ENCODE data around the gene DOCK7. TPM values are rescaled to one million over a fixed set of nuclear protein-coding genes. Genes with fewer than 3 reads are reported as not detected.
A peak's percentile ranks its signal among the peaks of the same experiment; 100 is the strongest.

DOCK7 gene
- total RNA-seq, 1 experiment from 2014 or later: 43.6 TPM

DNA sequence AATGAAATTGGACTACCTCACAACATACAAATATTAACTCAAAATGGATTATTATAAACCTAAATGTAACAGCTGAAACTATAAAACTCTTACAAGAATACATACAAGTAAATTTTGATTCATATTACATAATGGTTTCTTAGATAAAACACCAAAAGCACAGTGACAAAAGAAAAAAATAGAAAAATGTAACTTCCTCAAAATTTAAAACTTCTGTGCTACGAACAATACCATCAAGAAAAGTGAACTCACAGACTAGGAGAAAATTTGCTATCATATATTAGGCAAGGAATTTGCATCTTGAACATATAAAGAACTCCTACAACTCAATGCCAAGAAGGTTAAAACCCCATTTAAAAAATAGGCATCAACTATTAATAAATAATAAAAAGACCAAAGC lies 59.7 kb downstream of the DOCK7 start:
- no peak overlapping the region for H3K27ac Mint-ChIP-seq (ENCODE audit: unreplicated experiment)
- Histone ChIP-seq H3K4me3 (ENCODE audit: low read depth, low read length) (no peak overlapping the region), H3K4me1 (no peaks in the 10 kb centered on the region), H3K9me3 (no peaks in the 10 kb centered on the region), H3K27me3 (replicated peaks; ENCODE audit: control insufficient read depth, insufficient read depth, low read length) (no peaks in the 10 kb centered on the region), H3K36me3 (ENCODE audit: control insufficient read depth, insufficient read depth, low read length) (no peaks in the 10 kb centered on the region)
- DNase-seq: no peak
- TF ChIP-seq, protein P1, sequence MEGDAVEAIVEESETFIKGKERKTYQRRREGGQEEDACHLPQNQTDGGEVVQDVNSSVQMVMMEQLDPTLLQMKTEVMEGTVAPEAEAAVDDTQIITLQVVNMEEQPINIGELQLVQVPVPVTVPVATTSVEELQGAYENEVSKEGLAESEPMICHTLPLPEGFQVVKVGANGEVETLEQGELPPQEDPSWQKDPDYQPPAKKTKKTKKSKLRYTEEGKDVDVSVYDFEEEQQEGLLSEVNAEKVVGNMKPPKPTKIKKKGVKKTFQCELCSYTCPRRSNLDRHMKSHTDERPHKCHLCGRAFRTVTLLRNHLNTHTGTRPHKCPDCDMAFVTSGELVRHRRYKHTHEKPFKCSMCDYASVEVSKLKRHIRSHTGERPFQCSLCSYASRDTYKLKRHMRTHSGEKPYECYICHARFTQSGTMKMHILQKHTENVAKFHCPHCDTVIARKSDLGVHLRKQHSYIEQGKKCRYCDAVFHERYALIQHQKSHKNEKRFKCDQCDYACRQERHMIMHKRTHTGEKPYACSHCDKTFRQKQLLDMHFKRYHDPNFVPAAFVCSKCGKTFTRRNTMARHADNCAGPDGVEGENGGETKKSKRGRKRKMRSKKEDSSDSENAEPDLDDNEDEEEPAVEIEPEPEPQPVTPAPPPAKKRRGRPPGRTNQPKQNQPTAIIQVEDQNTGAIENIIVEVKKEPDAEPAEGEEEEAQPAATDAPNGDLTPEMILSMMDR (IDR thresholded peaks at IDR 0.05; ENCODE audit: insufficient read depth in 1 of 2, low read depth in 1 of 2, low read length in 1 of 2, severe bottlenecking in 1 of 2, unreplicated experiment in 1 of 2): no peak
- no TSS peak for BruUV-seq (replicated peaks)
- no peaks in the 10 kb centered on the region for H3K36me3 Mint-ChIP-seq (ENCODE audit: insufficient read depth, unreplicated experiment)
- no peaks in the 10 kb centered on the region for H3K4me1 Mint-ChIP-seq (ENCODE audit: low read depth, unreplicated experiment)
- intact Hi-C loops (cut with micrococcal nuclease; ENCODE audit: unreplicated experiment): no loop called here
- no peaks in the 10 kb centered on the region for H3K27me3 Mint-ChIP-seq (ENCODE audit: insufficient read depth, unreplicated experiment)
- H3K9me3 Mint-ChIP-seq (ENCODE audit: unreplicated experiment): no peaks in the 10 kb centered on the region
- POLR2A ChIA-PET: no interaction called here
- no peak overlapping the region for H3K4me3 Mint-ChIP-seq (ENCODE audit: unreplicated experiment)
- CTCF ChIA-PET: no interaction called here

DNA sequence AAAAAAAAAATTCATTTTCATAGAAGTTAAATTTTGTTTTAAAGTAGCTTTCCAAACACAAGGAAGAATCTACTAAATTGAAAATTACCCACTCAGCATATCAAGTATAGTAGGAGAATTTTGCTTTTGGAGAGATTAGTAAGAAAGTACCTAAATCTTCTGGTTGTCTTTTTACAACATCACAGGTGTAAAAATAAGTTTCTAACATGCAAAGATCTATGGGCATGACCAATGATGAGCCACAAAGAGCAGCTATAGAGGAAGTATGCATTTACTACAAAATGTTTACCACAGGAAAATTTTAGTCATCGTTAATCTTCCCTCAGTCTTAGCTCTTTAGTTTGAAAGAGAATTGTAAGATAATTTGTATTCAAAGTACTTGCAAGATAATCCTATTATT lies 62.8 kb downstream of the DOCK7 start:
- Histone ChIP-seq H3K36me3 (ENCODE audit: control insufficient read depth, insufficient read depth, low read length) (no peaks in the 10 kb centered on the region), H3K4me1 (peaks cover 10% of the 10 kb centered on the region), H3K9me3 (no peaks in the 10 kb centered on the region), H3K4me3 (ENCODE audit: low read depth, low read length) (no peak overlapping the region), H3K27me3 (replicated peaks; ENCODE audit: control insufficient read depth, insufficient read depth, low read length) (no peaks in the 10 kb centered on the region)
- H3K27me3 Mint-ChIP-seq (ENCODE audit: insufficient read depth, unreplicated experiment): no peaks in the 10 kb centered on the region
- ChIA-PET POLR2A (no interaction called here), CTCF (interaction anchor here (1.1 kb wide), 1 partner anchor 107 kb away, joined by 3 read pairs; no protein-coding TSS in a partner anchor)
- TF ChIP-seq, protein P1 (IDR thresholded peaks at IDR 0.05; ENCODE audit: insufficient read depth in 1 of 2, low read depth in 1 of 2, low read length in 1 of 2, severe bottlenecking in 1 of 2, unreplicated experiment in 1 of 2): no peak
- peaks cover 7% of the 10 kb centered on the region for H3K36me3 Mint-ChIP-seq (ENCODE audit: insufficient read depth, unreplicated experiment)
- H3K27ac Mint-ChIP-seq (ENCODE audit: unreplicated experiment): no peak overlapping the region
- intact Hi-C loops (cut with micrococcal nuclease; ENCODE audit: unreplicated experiment): no loop called here
- H3K4me3 Mint-ChIP-seq (ENCODE audit: unreplicated experiment): no peak overlapping the region
- no peaks in the 10 kb centered on the region for H3K9me3 Mint-ChIP-seq (ENCODE audit: unreplicated experiment)
- no peak for DNase-seq
- no peaks in the 10 kb centered on the region for H3K4me1 Mint-ChIP-seq (ENCODE audit: low read depth, unreplicated experiment)
- BruUV-seq (replicated peaks): no TSS peak

DNA sequence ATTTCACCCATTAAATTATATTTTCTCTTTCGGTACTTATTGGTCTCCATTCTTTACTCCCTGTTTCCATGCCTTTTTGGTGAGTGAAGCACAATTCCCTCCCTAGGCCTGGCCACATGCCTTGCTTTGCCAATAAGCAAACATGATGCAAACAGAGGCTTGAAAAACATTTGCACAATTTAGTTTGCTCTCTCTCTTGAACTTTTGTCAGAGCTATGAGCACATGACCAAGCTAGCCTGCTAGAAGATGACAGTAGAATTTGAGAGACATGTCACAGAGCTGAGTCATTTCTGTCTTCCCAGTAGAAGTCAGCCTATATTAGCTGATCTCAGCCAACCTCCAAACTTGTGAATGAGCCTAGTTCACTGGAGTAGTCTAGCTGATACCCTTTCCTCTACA lies 66.3 kb downstream of the DOCK7 start:
- ChIA-PET POLR2A (no interaction called here), CTCF (no interaction called here)
- Mint-ChIP-seq H3K9me3 (ENCODE audit: unreplicated experiment) (no peaks in the 10 kb centered on the region), H3K4me1 (ENCODE audit: low read depth, unreplicated experiment) (no peaks in the 10 kb centered on the region), H3K4me3 (ENCODE audit: unreplicated experiment) (no peak overlapping the region), H3K27me3 (ENCODE audit: insufficient read depth, unreplicated experiment) (no peaks in the 10 kb centered on the region), H3K27ac (ENCODE audit: unreplicated experiment) (peak overlapping the region; percentile 78), H3K36me3 (ENCODE audit: insufficient read depth, unreplicated experiment) (peaks cover 13% of the 10 kb centered on the region)
- Histone ChIP-seq H3K36me3 (ENCODE audit: control insufficient read depth, insufficient read depth, low read length) (no peaks in the 10 kb centered on the region), H3K4me3 (ENCODE audit: low read depth, low read length) (no peak overlapping the region), H3K9me3 (no peaks in the 10 kb centered on the region), H3K27me3 (replicated peaks; ENCODE audit: control insufficient read depth, insufficient read depth, low read length) (no peaks in the 10 kb centered on the region), H3K4me1 (peaks cover 10% of the 10 kb centered on the region)
- TF ChIP-seq, protein P1 (IDR thresholded peaks at IDR 0.05; ENCODE audit: insufficient read depth in 1 of 2, low read depth in 1 of 2, low read length in 1 of 2, severe bottlenecking in 1 of 2, unreplicated experiment in 1 of 2): no peak
- BruUV-seq (replicated peaks): no TSS peak
- intact Hi-C loops (cut with micrococcal nuclease; ENCODE audit: unreplicated experiment): no loop called here
- peak; percentile 54 to 67 for DNase-seq
